ENCODE results near the gene ANKRD26.

The ANKRD26 gene

DNA sequence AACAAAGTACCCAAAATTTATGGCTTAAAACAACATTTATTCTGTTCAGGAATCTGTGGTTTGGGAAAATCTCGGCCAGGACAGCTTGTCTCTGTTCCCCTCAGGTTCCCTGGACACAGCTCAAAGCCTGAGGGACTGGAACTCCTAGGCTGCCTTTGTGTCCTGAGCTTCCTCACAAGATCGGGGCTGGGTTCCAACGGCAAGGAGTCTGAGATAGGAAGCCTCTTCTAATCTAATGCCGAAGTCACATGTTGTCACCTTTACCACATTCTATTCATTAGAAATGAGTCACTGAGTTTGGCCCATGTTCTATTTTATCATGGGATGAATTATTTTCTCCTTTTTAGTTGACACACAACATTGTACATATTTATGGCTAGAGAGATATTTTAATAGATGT lies 80.5 kb downstream of the ANKRD26 start:
- DNase-seq: no peak

DNA sequence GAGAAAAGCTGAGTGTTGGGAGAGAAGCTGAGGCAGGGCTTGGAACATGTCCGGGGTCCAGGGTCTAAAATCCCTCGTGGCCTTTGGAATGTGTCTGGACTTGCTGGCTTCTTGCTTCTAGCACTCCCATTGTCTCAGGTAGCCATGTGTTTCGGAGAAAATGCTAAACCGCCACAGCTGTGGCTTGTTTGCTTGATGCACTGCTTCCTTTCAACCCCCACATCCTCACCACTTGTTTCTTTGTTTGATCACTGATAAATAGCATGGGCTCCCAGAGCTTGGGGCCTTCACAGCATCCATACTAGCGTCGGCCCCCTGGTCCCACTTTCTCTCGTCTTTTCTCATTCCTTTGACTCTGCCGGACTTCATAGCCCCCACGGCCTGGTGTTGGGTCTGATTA lies 102.7 kb downstream of the ANKRD26 start:
- no peak for DNase-seq

- DNase-seq: no peak
Measured at GRCh38 chr10:26994743-26995142, 105.6 kb downstream of the ANKRD26 start.

DNA sequence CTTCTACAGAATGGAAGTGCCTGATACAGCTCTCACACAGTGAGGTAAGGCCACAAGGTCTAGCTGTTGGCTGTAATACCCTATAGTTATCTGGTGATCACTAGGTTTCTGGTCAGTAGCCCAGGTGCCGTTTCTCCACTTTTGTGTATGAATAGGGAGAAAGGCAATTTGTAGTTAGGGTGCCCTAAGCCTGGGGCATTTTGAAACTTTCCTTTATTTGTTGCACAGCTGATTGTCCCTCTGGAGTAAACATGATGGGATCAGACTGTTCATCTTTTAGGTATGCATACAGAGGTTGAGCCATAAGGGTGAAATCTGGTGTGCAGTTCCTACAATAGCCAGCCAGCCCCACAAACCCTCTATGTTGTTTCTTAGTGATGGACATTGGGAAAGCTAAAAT lies 112.4 kb downstream of the ANKRD26 start:
- DNase-seq: no peak

GRCh38 chr10:26983156-26983555 lies 117.1 kb downstream of the ANKRD26 start:
- DNase-seq: no peak

- no peak for DNase-seq
Measured at GRCh38 chr10:26982058-26982457, 118.2 kb downstream of the ANKRD26 start.

DNA sequence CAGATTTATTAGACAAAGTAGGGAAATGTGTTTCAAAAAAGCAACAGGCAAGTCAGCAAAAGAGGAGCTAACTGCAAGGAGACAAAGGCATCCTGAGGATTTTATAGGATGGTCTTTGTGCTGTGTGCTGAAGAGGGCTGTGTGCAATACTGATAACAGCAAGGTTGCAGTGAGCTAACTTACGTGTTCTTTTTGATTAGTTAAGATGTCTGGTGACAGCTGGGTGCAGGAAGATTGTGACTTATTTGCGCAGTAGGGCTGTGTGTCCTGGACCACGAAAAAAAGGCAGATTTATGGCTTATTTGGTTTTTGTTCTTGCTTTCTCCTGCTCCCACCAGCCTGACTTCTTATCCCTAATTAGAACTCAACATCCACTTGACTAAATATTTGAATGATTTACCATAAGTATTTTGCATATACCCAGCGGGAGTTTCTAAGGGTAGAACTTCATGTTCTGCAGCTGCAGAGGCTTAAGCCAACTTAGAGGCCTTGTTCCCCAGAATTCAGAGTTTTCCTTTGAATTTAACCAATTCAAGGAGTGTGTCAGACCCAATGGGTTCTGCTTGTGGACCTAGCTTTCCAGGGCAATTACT lies 119.0 kb downstream of the ANKRD26 start:
- DNase-seq: no peak

- DNase-seq: no peak
Measured at GRCh38 chr10:26978519-26978918, 121.8 kb downstream of the ANKRD26 start.

DNA sequence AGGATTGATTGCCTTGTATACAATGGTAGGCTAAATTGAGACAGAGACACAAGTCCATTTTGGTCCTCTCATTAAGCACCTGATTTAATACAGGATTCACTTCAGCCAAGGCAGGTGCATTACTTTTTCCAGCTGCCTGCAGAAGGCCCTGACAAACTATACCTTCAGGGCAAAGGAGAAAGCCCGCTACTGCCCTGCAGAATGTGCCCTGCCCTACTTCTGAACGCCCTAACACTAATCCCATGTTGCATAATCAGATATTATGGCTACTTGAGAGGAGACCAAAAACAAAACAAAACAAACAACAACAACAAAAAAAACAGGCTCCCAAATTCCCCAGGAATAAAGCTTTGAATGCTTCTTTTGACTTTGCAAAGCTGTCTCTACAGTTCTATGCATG lies 122.7 kb downstream of the ANKRD26 start:
- DNase-seq: no peak

DNA sequence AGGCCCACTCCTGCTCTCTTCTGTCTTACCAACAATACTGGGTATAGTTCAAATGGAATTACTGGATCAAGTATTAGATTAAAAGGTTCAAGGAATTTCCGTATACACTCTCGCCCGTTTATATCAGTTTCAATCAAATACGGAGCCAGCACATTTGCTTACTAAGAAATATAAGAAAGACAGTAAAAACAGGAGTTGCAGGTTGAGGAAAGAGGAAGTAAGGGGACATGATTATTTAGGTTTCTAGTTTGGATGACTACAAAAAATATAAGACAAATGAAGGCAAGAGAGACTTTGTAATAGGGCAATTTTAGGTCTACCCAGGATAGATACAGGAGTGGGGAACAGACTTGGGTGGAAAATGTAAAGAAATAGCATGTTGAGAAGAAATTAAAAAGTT lies 129.6 kb downstream of the ANKRD26 start:
- DNase-seq: no peak

- no peak for DNase-seq
Measured at GRCh38 chr10:26969145-26969926, 131.0 kb downstream of the ANKRD26 start.

- DNase-seq: no peak
Measured at GRCh38 chr10:26962835-26963234, 137.5 kb downstream of the ANKRD26 start.

DNA sequence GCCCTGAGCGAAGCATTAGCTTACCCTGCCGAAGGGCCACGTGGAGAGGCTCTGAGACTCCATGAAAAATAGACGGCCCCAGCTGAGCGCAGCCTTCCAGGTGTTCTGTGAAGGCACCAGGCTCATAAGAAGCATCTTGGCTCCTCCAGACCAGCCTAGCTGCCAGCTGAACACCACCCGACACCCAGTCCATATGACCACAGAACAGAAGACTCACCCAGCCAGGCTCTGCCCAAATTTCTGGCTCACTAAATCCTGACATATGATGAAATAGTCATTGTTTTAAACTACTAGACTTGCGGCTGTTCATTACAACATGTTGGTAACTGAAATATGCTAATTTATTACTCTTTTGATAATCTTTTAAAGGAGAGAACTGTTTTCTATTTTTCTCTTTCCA lies 140.0 kb downstream of the ANKRD26 start:
- no peak for DNase-seq

DNA sequence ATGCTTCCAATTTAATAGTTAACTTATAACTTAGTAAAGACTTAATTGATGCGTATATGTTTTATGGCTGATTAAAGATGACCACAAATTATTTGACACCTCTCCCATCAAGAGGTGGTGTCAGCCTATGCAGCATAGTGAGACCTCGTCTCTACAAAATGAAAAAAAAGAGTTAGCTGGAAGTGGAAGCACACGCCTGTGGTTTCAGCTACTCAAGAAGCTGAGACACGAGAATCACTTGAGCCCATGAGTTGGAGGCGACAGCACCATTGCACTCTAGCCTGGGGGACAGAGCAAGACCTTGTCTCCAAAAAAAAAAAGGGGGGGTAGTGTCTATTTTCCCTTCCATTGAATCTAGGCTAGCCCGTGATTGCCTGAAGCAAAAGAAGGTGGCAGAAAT lies 140.5 kb downstream of the ANKRD26 start:
- no peak for DNase-seq
